Gastrocnemius medialis (tissue), 4 donors: ENCODE data around the gene MAP2K5. TPM values are rescaled to one million over a fixed set of nuclear protein-coding genes. Genes with fewer than 3 reads are reported as not detected.
"Not testable (repeated sequence)": the region's sequence is repeated elsewhere in the genome, so short reads cannot be mapped to it uniquely, and the experiment has no call there.

Experiments used
- ATAC-seq, 2 donors: fragments of 150-250 bp; one replicate each; pipeline ENCODE4 v1.9.1; 2016
- DNase-seq, 2 donors: peaks; one replicate each; pipeline ENCODE4 v3.0.0-alpha.2; 2019
- H3K27ac ChIP-seq, 4 donors: fragments of 200-600 bp; sonication (generic); 1 replicate in 1 of 4; 2 replicates in 3 of 4; pipeline ENCODE4 v1.5.1; 2016 to 2018; ENCODE audit warnings: mild to moderate bottlenecking in 2 of 4, moderate library complexity in 1 of 4
- H3K27me3 ChIP-seq, 3 donors: fragments of 200-600 bp; sonication (generic) in 2 of 3; 1 replicate in 1 of 3; 2 replicates in 2 of 3; pipeline versions ENCODE4 v1.5.1 to v1.6.0; 2016 to 2019; ENCODE audit warnings: mild to moderate bottlenecking in 1 of 3, moderate library complexity in 1 of 3
- H3K36me3 ChIP-seq, 2 donors: fragments of 200-600 bp; sonication (generic) in 1 of 2; one replicate each; pipeline ENCODE4 v1.5.1; 2017 to 2018
- H3K4me1 ChIP-seq, 2 donors: fragments of 200-600 bp; sonication (generic) in 1 of 2; one replicate each; pipeline ENCODE4 v1.5.1; 2016 to 2017; ENCODE audit warnings: mild to moderate bottlenecking in 2 of 2
- H3K4me3 ChIP-seq, 4 donors: fragments of 200-600 bp; sonication (generic) in 3 of 4; 1 replicate in 1 of 4; 2 replicates in 3 of 4; pipeline ENCODE4 v1.5.1; 2016 to 2019; ENCODE audit warnings: mild to moderate bottlenecking in 2 of 4
- H3K9me3 ChIP-seq, 3 donors: fragments of 200-600 bp; sonication (generic) in 2 of 3; 1 replicate in 1 of 3; 2 replicates in 2 of 3; pipeline ENCODE4 v1.5.1; 2016 to 2019
- POLR2A ChIP-seq, 2 donors: fragments of 450-650 bp; IDR thresholded peaks; one replicate each; pipeline ENCODE4 v1.6.1; 2017; ENCODE audit warnings: antibody characterized with exemption in 2 of 2, mild to moderate bottlenecking in 2 of 2, moderate library complexity in 2 of 2
- in situ Hi-C, 4 donors: fragments of 200-750 bp; cut with MboI; loops; one replicate each; pipeline versions ENCODE4 v1.15.0 to v1.8.0; 2017; ENCODE audit warnings: low sequenced_read_pairs in 4 of 4
- intact Hi-C: fragments of 100-400 bp; cut with DNase I; formaldehyde crosslinking; loops from one replicate; pipeline ENCODE4 v1.15.1; 2023; ENCODE audit warnings: low total_unique reads
- total RNA-seq, 4 donors: library from RNA; depleted of rRNA; stranded (reverse); fragments of >200 nt; gene quantifications; one replicate each; pipeline versions ENCODE4 v1.1.0 to v1.2.3, GENCODE V29; 2016
- TF ChIP-seq, protein P1 (sequence below), 5 experiments: fragments of 450-650 bp in 3 of 5; fragments of 200-600 bp in 2 of 5; sonication (generic) in 2 of 5; IDR thresholded peaks in 4 of 5; conservative IDR thresholded peaks in 1 of 5; 1 replicate in 4 of 5; 2 replicates in 1 of 5; pipeline ENCODE4 v1.5.1; 2016 to 2019; ENCODE audit warnings: antibody characterized with exemption in 5 of 5, mild to moderate bottlenecking in 3 of 5, moderate library complexity in 3 of 5

Gene MAP2K5
- total RNA-seq, 4 donors from 2014 or later = 5.9 to 6.8 (median 6.4) TPM

GRCh38 chr15:67670647-67671305 is 128.3 kb downstream of the MAP2K5 start:
- Histone ChIP-seq H3K27me3 (no peaks in the 10 kb centered on the region), H3K4me1 (no peaks in the 10 kb centered on the region), H3K9me3 (no peaks in the 10 kb centered on the region), H3K27ac (no peak overlapping the region), H3K4me3 (no peak overlapping the region), H3K36me3 (no peaks in the 10 kb centered on the region)
- in situ Hi-C loops = no loop called here
- no peak for TF ChIP-seq POLR2A (IDR thresholded peaks at IDR 0.05)
- TF ChIP-seq, protein P1, sequence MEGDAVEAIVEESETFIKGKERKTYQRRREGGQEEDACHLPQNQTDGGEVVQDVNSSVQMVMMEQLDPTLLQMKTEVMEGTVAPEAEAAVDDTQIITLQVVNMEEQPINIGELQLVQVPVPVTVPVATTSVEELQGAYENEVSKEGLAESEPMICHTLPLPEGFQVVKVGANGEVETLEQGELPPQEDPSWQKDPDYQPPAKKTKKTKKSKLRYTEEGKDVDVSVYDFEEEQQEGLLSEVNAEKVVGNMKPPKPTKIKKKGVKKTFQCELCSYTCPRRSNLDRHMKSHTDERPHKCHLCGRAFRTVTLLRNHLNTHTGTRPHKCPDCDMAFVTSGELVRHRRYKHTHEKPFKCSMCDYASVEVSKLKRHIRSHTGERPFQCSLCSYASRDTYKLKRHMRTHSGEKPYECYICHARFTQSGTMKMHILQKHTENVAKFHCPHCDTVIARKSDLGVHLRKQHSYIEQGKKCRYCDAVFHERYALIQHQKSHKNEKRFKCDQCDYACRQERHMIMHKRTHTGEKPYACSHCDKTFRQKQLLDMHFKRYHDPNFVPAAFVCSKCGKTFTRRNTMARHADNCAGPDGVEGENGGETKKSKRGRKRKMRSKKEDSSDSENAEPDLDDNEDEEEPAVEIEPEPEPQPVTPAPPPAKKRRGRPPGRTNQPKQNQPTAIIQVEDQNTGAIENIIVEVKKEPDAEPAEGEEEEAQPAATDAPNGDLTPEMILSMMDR (IDR thresholded peaks at IDR 0.05 in 4 of 5, conservative IDR thresholded peaks at IDR 0.05 in 1 of 5) = no peak
- DNase-seq (no peak), ATAC-seq (no peak)
- intact Hi-C loops = no loop called here

DNA sequence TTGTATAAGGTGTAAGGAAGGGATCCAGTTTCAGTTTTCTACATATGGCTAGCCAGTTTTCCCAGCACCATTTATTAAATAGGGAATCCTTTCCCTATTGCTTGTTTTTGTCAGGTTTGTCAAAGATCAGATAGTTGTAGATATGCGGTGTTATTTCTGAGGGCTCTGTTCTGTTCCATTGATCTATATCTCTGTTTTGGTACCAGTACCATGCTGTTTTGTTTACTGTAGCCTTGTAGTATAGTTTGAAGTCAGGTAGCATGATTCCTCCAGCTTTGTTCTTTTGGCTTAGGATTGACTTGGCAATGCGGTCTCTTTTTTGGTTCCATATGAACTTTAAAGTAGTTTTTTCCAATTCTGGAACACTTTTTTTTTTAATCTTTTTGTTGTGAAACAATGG is 130.3 kb downstream of the MAP2K5 start:
- in situ Hi-C loops = not testable (repeated sequence)

DNA sequence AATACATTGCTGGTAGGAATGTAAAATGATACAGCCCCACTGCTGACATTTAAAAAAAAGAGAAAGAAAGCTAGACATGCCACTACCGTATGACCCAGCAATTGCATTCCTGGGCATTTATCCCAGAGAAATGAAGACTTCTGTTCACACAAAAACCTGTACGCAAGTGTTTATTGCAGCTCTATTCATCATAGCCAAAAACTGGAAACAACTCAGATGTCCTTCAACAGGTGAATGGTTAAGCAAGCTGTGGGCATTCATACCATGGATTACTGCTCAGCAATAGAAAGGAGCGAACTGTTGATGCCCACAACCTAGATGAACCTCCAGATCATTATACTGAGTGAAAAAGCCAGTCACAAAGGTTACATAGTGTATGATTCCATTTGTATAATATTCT is 132.5 kb downstream of the MAP2K5 start:
- TF ChIP-seq, protein P1 (IDR thresholded peaks at IDR 0.05 in 4 of 5, conservative IDR thresholded peaks at IDR 0.05 in 1 of 5) = no peak
- no peaks in the 10 kb centered on the region for H3K9me3 ChIP-seq
- no peaks in the 10 kb centered on the region for H3K4me1 ChIP-seq
- H3K27ac ChIP-seq = no peak overlapping the region
- DNase-seq (no peak), ATAC-seq (no peak)
- no peaks in the 10 kb centered on the region for H3K27me3 ChIP-seq
- H3K4me3 ChIP-seq = no peak overlapping the region
- in situ Hi-C loops = no loop called here
- intact Hi-C loops = no loop called here
- H3K36me3 ChIP-seq = no peaks in the 10 kb centered on the region

More for the DNA sequence above, 130.3 kb downstream of the MAP2K5 start:
- intact Hi-C loops, H3K27ac ChIP-seq, H3K4me3 ChIP-seq, H3K4me1 ChIP-seq, ATAC-seq, DNase-seq, H3K36me3 ChIP-seq, H3K27me3 ChIP-seq, H3K9me3 ChIP-seq: not testable (repeated sequence)

DNA sequence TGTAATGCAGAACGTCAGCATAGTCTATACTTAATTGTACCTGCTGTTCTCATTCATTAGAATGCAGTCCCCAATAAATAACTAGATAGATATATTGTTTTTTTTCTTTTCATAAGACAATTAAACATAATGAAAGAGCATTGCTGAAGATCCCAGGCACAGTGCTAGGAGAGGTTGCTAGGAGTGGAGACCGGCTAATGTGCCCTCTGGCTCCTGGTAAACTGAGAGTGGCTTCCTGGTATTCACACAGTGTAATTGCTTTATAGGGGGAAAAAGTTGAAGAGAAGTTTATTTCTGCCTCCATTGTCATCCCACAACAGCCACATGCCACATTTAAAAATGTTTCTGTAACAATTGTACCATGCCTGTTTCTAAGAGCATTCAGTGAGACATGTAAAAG is 135.6 kb downstream of the MAP2K5 start:
- DNase-seq = no peak
- ATAC-seq = no peak
- Histone ChIP-seq H3K4me1 (no peaks in the 10 kb centered on the region), H3K36me3 (no peaks in the 10 kb centered on the region), H3K27ac (no peak overlapping the region), H3K27me3 (no peaks in the 10 kb centered on the region), H3K9me3 (no peaks in the 10 kb centered on the region), H3K4me3 (no peak overlapping the region)
- TF ChIP-seq, protein P1 (IDR thresholded peaks at IDR 0.05 in 4 of 5, conservative IDR thresholded peaks at IDR 0.05 in 1 of 5) = no peak
- TF ChIP-seq POLR2A (IDR thresholded peaks at IDR 0.05) = no peak
- intact Hi-C loops = no loop called here
- in situ Hi-C loops = no loop called here

- ATAC-seq = no peak
- Histone ChIP-seq H3K9me3 (peaks cover 0 to 6% (median 0%) of the 10 kb centered on the region in 3 donors), H3K27ac (no peak overlapping the region), H3K36me3 (no peaks in the 10 kb centered on the region), H3K4me1 (no peaks in the 10 kb centered on the region), H3K4me3 (no peak overlapping the region), H3K27me3 (no peaks in the 10 kb centered on the region)
- no peak for DNase-seq
- in situ Hi-C loops = no loop called here
- TF ChIP-seq, protein P1 (IDR thresholded peaks at IDR 0.05 in 4 of 5, conservative IDR thresholded peaks at IDR 0.05 in 1 of 5) = no peak
- TF ChIP-seq POLR2A (IDR thresholded peaks at IDR 0.05) = no peak
- intact Hi-C loops = no loop called here
These were observed 136.5 kb downstream of the MAP2K5 start for GRCh38 chr15:67678993-67679392.
